DOHH2 (cell line): ENCODE data around the gene RGS17.

ENCODE experiments used
- H3F3A ChIP-seq: fragments of 200-600 bp; sonication (generic), shearing (Covaris generic); 2 replicates; pipeline ENCODE4 v1.6.0; 2016; ENCODE audit warnings: antibody characterized with exemption, mild to moderate bottlenecking; ENCODE audit not compliant: control insufficient read depth, insufficient read depth
- H3K27ac ChIP-seq: fragments of 200-600 bp; sonication (generic); 2 replicates; pipeline ENCODE4 v1.5.1; 2014; ENCODE audit warnings: low read depth, mild to moderate bottlenecking, low read length, moderate library complexity
- H3K27me3 ChIP-seq: fragments of 200-600 bp; sonication (generic); 2 replicates; pipeline ENCODE4 v1.6.1; 2014; ENCODE audit warnings: mild to moderate bottlenecking, low read length, mixed read lengths; ENCODE audit not compliant: control insufficient read depth
- H3K36me3 ChIP-seq: fragments of 200-600 bp; sonication (generic); 2 replicates; pipeline ENCODE4 v1.6.1; 2014; ENCODE audit warnings: mild to moderate bottlenecking, low read length, moderate library complexity, mixed read lengths; ENCODE audit not compliant: control insufficient read depth
- H3K4me1 ChIP-seq: fragments of 200-600 bp; sonication (generic); 2 replicates; pipeline ENCODE4 v1.6.1; 2014; ENCODE audit warnings: mild to moderate bottlenecking, low read length, mixed read lengths; ENCODE audit not compliant: control insufficient read depth
- H3K4me2 ChIP-seq: fragments of 200-600 bp; sonication (generic); 2 replicates; pipeline ENCODE4 v1.6.0; 2014; ENCODE audit warnings: mild to moderate bottlenecking, low read length, moderate library complexity
- H3K4me3 ChIP-seq: fragments of 200-600 bp; sonication (generic); 2 replicates; pipeline ENCODE4 v1.5.1; 2014; ENCODE audit warnings: mild to moderate bottlenecking, low read length, mixed read lengths
- H3K79me2 ChIP-seq: fragments of 200-600 bp; sonication (generic); 2 replicates; pipeline ENCODE4 v1.6.1; 2014; ENCODE audit warnings: mild to moderate bottlenecking, low read length, mixed read lengths; ENCODE audit not compliant: control insufficient read depth
- H3K9me2 ChIP-seq: fragments of 200-600 bp; sonication (generic); replicated peaks from 2 replicates; pipeline ENCODE4 v1.6.1; 2014; ENCODE audit warnings: mild to moderate bottlenecking, low read length, mixed read lengths; ENCODE audit not compliant: control insufficient read depth
- H3K9me3 ChIP-seq: fragments of 200-600 bp; sonication (generic); 2 replicates; pipeline ENCODE4 v1.6.1; 2014; ENCODE audit warnings: antibody characterized with exemption, low read length, mixed read lengths; ENCODE audit not compliant: control insufficient read depth, insufficient read depth
- H4K20me1 ChIP-seq: fragments of 200-600 bp; sonication (generic); 2 replicates; pipeline ENCODE4 v1.6.0; 2014; ENCODE audit warnings: low read depth, mild to moderate bottlenecking, antibody characterized with exemption, low read length, moderate library complexity; ENCODE audit not compliant: control insufficient read depth, insufficient read depth
- CTCF ChIP-seq: fragments of 200-600 bp; sonication (generic); IDR thresholded peaks from one replicate; pipeline ENCODE4 v1.5.1; 2014; ENCODE audit warnings: antibody characterized with exemption, mild to moderate bottlenecking, low read depth, low read length; ENCODE audit not compliant: poor library complexity, severe bottlenecking
- EZH2phosphoT487 ChIP-seq: fragments of 200-600 bp; sonication (generic); IDR thresholded peaks from 2 replicates; pipeline ENCODE4 v1.6.1; 2017; ENCODE audit warnings: borderline replicate concordance, mild to moderate bottlenecking, antibody characterized with exemption, low read length, moderate library complexity, mixed read lengths

Gene RGS17

GRCh38 chr6:153167907-153168306, 36.8 kb upstream of the RGS17 start:
- Histone ChIP-seq H3K79me2 (no peaks in the 10 kb centered on the region), H3K27me3 (no peaks in the 10 kb centered on the region), H3K4me3 (no peak overlapping the region), H3K36me3 (no peaks in the 10 kb centered on the region), H3K27ac (no peak overlapping the region), H3K9me3 (no peaks in the 10 kb centered on the region), H3K9me2 (no peaks in the 10 kb centered on the region), H3K4me1 (no peaks in the 10 kb centered on the region), H4K20me1 (no peaks in the 10 kb centered on the region), H3F3A (no peaks in the 10 kb centered on the region), H3K4me2 (no peak overlapping the region)
- TF ChIP-seq EZH2phosphoT487 (no peak), CTCF (no peak)

- TF ChIP-seq CTCF (no peak), EZH2phosphoT487 (no peak)
- Histone ChIP-seq H3K79me2 (no peaks in the 10 kb centered on the region), H3K27ac (no peak overlapping the region), H4K20me1 (no peaks in the 10 kb centered on the region), H3K9me3 (no peaks in the 10 kb centered on the region), H3K4me2 (no peak overlapping the region), H3K27me3 (no peaks in the 10 kb centered on the region), H3F3A (no peaks in the 10 kb centered on the region), H3K36me3 (no peaks in the 10 kb centered on the region), H3K4me3 (no peak overlapping the region), H3K9me2 (no peaks in the 10 kb centered on the region), H3K4me1 (no peaks in the 10 kb centered on the region)
Measured at GRCh38 chr6:153167061-153167891, 36.2 kb upstream of the RGS17 start.

- no peak overlapping the region for H3K27ac ChIP-seq
- H3K79me2 ChIP-seq = no peaks in the 10 kb centered on the region
- H3K9me3 ChIP-seq = no peaks in the 10 kb centered on the region
- no peaks in the 10 kb centered on the region for H3K36me3 ChIP-seq
- H3K4me1 ChIP-seq = no peaks in the 10 kb centered on the region
- no peak overlapping the region for H3K4me3 ChIP-seq
- no peaks in the 10 kb centered on the region for H3K9me2 ChIP-seq
- H4K20me1 ChIP-seq = no peaks in the 10 kb centered on the region
- no peak overlapping the region for H3K4me2 ChIP-seq
- H3F3A ChIP-seq = no peaks in the 10 kb centered on the region
- no peaks in the 10 kb centered on the region for H3K27me3 ChIP-seq
- TF ChIP-seq CTCF = no peak
- TF ChIP-seq EZH2phosphoT487 = no peak
Measured at GRCh38 chr6:153162646-153163045, 31.6 kb upstream of the RGS17 start.
